ENCODE measurements around the gene RBM7. TPM values are rescaled to one million over a fixed set of nuclear protein-coding genes. Genes with fewer than 3 reads are reported as not detected.

Gene RBM7
- total and polyA plus RNA-seq, 2 of the 8 experiments (the other 6 are each of a cell fraction or from before 2014, with no cell fraction given): 18.0 to 45.7 TPM

DNA sequence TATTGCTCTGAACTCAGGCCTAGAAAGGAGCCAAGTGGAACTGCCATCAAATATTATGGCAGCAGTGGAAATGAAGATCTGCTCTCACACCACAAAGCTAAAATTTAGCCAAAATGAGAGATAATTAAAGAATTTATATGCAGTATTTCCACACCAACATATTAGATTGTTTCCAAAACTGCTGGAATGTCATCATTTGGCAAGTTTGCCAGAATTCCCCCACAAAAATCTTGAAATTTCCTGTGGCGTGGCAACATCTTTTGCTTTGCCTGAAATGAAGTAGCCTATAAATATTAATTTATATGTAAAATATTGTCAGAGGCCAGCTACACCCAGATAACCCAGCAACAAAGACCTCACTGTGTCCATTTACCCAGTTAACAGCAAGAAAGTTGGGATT is 13.9 kb upstream of the RBM7 start (continued):
- TF ChIP-seq, protein P1, sequence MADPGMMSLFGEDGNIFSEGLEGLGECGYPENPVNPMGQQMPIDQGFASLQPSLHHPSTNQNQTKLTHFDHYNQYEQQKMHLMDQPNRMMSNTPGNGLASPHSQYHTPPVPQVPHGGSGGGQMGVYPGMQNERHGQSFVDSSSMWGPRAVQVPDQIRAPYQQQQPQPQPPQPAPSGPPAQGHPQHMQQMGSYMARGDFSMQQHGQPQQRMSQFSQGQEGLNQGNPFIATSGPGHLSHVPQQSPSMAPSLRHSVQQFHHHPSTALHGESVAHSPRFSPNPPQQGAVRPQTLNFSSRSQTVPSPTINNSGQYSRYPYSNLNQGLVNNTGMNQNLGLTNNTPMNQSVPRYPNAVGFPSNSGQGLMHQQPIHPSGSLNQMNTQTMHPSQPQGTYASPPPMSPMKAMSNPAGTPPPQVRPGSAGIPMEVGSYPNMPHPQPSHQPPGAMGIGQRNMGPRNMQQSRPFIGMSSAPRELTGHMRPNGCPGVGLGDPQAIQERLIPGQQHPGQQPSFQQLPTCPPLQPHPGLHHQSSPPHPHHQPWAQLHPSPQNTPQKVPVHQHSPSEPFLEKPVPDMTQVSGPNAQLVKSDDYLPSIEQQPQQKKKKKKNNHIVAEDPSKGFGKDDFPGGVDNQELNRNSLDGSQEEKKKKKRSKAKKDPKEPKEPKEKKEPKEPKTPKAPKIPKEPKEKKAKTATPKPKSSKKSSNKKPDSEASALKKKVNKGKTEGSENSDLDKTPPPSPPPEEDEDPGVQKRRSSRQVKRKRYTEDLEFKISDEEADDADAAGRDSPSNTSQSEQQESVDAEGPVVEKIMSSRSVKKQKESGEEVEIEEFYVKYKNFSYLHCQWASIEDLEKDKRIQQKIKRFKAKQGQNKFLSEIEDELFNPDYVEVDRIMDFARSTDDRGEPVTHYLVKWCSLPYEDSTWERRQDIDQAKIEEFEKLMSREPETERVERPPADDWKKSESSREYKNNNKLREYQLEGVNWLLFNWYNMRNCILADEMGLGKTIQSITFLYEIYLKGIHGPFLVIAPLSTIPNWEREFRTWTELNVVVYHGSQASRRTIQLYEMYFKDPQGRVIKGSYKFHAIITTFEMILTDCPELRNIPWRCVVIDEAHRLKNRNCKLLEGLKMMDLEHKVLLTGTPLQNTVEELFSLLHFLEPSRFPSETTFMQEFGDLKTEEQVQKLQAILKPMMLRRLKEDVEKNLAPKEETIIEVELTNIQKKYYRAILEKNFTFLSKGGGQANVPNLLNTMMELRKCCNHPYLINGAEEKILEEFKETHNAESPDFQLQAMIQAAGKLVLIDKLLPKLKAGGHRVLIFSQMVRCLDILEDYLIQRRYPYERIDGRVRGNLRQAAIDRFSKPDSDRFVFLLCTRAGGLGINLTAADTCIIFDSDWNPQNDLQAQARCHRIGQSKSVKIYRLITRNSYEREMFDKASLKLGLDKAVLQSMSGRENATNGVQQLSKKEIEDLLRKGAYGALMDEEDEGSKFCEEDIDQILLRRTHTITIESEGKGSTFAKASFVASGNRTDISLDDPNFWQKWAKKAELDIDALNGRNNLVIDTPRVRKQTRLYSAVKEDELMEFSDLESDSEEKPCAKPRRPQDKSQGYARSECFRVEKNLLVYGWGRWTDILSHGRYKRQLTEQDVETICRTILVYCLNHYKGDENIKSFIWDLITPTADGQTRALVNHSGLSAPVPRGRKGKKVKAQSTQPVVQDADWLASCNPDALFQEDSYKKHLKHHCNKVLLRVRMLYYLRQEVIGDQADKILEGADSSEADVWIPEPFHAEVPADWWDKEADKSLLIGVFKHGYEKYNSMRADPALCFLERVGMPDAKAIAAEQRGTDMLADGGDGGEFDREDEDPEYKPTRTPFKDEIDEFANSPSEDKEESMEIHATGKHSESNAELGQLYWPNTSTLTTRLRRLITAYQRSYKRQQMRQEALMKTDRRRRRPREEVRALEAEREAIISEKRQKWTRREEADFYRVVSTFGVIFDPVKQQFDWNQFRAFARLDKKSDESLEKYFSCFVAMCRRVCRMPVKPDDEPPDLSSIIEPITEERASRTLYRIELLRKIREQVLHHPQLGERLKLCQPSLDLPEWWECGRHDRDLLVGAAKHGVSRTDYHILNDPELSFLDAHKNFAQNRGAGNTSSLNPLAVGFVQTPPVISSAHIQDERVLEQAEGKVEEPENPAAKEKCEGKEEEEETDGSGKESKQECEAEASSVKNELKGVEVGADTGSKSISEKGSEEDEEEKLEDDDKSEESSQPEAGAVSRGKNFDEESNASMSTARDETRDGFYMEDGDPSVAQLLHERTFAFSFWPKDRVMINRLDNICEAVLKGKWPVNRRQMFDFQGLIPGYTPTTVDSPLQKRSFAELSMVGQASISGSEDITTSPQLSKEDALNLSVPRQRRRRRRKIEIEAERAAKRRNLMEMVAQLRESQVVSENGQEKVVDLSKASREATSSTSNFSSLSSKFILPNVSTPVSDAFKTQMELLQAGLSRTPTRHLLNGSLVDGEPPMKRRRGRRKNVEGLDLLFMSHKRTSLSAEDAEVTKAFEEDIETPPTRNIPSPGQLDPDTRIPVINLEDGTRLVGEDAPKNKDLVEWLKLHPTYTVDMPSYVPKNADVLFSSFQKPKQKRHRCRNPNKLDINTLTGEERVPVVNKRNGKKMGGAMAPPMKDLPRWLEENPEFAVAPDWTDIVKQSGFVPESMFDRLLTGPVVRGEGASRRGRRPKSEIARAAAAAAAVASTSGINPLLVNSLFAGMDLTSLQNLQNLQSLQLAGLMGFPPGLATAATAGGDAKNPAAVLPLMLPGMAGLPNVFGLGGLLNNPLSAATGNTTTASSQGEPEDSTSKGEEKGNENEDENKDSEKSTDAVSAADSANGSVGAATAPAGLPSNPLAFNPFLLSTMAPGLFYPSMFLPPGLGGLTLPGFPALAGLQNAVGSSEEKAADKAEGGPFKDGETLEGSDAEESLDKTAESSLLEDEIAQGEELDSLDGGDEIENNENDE (IDR thresholded peaks at IDR 0.05; ENCODE audit: insufficient replicate concordance, low read length): no peak
- TF ChIP-seq TAF1 (IDR thresholded peaks at IDR 0.05; ENCODE audit: low read depth, low read length) (no peak), HDAC6 (IDR thresholded peaks at IDR 0.05; ENCODE audit: low read depth, low read length) (no peak), TBP (IDR thresholded peaks at IDR 0.05; ENCODE audit: low read depth, low read length) (no peak), TCF12 (IDR thresholded peaks at IDR 0.05; ENCODE audit: low read depth, low read length) (no peak), HDAC2 (IDR thresholded peaks at IDR 0.05; ENCODE audit: borderline replicate concordance in 1 of 2, low read depth in 2 of 2, low read length in 2 of 2) (no peak), ASH2L (IDR thresholded peaks at IDR 0.05; ENCODE audit: low read length) (no peak)
- TF ChIP-seq, protein P2, sequence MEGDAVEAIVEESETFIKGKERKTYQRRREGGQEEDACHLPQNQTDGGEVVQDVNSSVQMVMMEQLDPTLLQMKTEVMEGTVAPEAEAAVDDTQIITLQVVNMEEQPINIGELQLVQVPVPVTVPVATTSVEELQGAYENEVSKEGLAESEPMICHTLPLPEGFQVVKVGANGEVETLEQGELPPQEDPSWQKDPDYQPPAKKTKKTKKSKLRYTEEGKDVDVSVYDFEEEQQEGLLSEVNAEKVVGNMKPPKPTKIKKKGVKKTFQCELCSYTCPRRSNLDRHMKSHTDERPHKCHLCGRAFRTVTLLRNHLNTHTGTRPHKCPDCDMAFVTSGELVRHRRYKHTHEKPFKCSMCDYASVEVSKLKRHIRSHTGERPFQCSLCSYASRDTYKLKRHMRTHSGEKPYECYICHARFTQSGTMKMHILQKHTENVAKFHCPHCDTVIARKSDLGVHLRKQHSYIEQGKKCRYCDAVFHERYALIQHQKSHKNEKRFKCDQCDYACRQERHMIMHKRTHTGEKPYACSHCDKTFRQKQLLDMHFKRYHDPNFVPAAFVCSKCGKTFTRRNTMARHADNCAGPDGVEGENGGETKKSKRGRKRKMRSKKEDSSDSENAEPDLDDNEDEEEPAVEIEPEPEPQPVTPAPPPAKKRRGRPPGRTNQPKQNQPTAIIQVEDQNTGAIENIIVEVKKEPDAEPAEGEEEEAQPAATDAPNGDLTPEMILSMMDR (IDR thresholded peaks at IDR 0.05; ENCODE audit: control extremely low read depth in 1 of 3, insufficient read depth in 1 of 3, low read depth in 1 of 3, low read length in 3 of 3): no peak
